Activated T-cell treated with anti-CD3 and anti-CD28 coated beads for 48 hours (primary cell): ENCODE measurements around the gene RPTN.

Experiments used
- DNase-seq: peaks from one replicate; pipeline ENCODE4 v3.0.0-alpha.2; 2020; ENCODE audit warnings: low read depth

The RPTN gene

DNA sequence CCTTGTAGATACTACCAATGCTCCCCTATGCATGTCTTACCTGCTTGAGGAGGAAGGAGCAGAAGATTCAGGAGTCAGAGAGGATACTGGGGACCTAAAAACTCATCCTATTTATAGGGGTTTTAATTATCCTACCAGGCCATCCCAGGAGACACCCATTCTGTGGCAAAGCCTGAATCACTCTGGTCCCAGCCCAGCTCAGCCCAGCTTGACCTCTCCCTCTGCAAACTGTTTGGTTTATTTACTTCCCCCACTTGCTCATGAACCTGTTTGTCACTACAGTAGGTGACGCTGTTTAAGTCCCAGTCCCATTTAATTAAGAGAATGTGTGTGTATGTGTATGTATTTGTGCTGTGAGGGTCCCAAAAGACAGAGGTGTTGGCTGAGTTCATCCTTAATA is at the start of gene RPTN:
TSS of gene RPTN (minus strand) at position 85 of the 400 bp plus-strand sequence. CDS start 1,339 bp downstream, outside the sequence.
- no peak for DNase-seq

GRCh38 chr1:152198982-152199381 is 40.0 kb upstream of the RPTN start:
- DNase-seq: no peak

- DNase-seq: no peak
Measured at GRCh38 chr1:152197361-152197941, 38.4 kb upstream of the RPTN start.

- DNase-seq: no peak
Measured at GRCh38 chr1:152191711-152192110, 32.7 kb upstream of the RPTN start.

DNA sequence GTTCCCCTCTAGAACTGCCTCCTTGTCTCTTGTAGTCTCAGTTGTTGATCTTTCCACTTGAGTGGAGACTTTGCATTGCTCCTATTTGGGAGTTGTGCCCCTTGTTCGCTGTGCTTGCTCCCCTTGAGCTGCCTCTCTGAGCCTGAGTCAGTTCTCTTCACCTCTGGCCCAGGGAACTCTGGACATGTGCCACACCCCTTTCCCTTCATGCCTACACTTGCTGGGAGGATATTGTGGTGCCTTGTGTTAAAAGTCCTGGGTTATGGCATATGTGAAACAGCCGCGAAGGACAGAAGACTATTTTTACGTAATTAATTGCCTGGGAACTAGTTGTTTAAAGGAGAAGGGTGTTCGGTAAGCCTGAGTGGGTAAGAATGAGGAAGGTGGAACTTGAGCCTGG is 32.2 kb upstream of the RPTN start:
- DNase-seq: no peak

DNA sequence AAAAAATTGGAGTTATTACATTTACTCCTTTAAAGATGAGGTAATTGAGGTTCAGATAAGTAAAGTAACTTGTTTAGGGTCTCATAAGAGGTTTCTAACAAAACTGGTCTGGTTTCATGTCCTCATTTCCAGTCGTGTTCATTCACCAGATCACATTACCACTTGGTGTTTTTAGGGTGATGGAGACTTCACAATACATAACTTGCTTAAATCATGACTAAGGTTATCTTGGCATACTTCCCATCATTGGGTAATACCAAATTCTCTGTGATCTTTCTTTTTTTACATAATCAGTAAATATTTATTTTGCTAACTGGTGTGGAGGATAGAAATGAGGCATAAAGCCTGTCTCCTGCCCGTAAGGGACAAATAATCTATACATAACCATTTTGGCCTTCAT is 31.6 kb upstream of the RPTN start:
- no peak for DNase-seq

- DNase-seq: peak; percentile 60
Measured at GRCh38 chr1:152189657-152190442, 30.8 kb upstream of the RPTN start.

GRCh38 chr1:152188673-152189591 is 29.9 kb upstream of the RPTN start:
- DNase-seq: peak; percentile 70

- no peak for DNase-seq
Measured at GRCh38 chr1:152186556-152187285, 27.7 kb upstream of the RPTN start.

- DNase-seq: no peak
Measured at GRCh38 chr1:152185544-152186391, 26.7 kb upstream of the RPTN start.

GRCh38 chr1:152182944-152183361 is 23.9 kb upstream of the RPTN start:
- no peak for DNase-seq

DNA sequence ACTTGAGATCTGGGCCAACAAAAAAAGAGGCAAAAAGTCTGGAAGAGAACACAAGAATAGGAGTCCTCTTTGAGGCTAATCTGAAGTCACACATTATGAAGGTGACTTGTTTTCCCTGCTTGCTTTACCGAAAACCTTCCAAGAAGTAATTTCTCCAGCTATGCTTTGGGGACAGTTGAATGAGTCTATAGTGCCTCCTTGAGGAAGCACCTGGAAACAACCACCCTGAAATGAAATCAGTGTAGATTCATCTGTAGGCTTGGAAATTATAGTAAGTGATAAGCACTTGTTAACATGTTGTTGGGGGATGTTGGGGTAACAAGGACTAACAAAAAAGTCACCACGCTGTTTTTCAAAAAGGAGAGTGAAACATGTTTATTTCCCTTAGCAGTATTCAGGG is 23.4 kb upstream of the RPTN start:
- no peak for DNase-seq

- no peak for DNase-seq
Measured at GRCh38 chr1:152179566-152179965, 20.5 kb upstream of the RPTN start.

GRCh38 chr1:152170287-152170905 is 11.4 kb upstream of the RPTN start:
- DNase-seq: no peak

DNA sequence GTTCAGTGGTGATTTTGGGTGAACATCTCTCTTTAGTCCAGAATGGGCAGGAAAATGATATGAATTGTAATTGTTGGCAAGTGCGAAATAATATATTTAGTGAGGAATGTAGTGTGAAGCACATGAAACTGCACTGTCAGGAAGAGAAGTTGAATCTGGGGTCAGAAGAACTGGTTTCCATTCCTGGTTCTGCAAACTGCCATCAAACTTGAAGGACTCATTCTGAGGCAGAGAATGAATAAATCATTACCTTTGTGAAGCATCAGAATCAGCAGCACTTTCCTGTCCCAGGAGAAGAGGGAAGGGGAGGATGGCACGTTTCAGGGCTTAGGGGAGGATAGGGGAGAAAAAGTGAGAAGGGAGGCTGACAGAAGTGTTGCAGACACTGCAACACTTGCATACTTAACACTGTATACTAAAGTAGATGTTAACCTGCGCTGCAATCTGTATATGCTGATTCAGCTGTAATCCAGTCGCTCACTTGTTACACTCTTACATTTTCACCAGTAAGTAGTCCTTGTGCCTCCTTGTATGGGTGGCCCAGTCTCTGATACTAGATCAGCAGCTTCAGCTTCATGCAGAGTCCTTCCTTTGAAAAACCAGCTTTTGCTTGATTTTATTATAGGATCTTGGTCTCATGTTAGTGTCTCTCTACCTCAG is 10.5 kb upstream of the RPTN start:
- DNase-seq: no peak

- no peak for DNase-seq
Measured at GRCh38 chr1:152168535-152168868, 9.5 kb upstream of the RPTN start.

GRCh38 chr1:152167835-152168534 is 9.0 kb upstream of the RPTN start:
- DNase-seq: no peak

GRCh38 chr1:152166966-152167365 is 7.9 kb upstream of the RPTN start:
- no peak for DNase-seq

GRCh38 chr1:152165286-152166077 is 6.5 kb upstream of the RPTN start:
- no peak for DNase-seq
